ENCODE results near the gene CREB5.

The CREB5 gene

DNA sequence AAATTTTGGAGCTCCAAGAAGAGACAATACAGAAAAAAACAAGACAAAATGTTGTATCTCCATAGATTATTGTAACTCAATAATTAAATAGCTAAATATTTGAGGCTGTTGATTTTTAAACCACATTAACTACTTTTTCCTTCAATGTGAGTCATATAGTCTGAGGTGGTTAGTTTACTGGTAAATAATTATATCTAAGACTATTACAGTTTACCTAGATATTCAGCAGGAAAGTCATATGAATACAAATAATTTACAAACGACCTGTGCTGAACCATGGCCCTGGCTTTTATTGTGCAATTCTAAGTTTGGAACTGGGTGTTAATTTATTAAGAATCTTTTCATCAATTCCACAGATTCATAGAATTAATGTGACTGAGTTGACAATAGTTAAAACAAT, 22.2 kb downstream of the CREB5 start:
- DNase-seq (ENCODE audit: low read depth, low spot score): no peak

GRCh38 chr7:28435152-28435551, 22.8 kb downstream of the CREB5 start:
- DNase-seq (ENCODE audit: low read depth, low spot score): no peak

- DNase-seq (ENCODE audit: low read depth, low spot score): no peak
These were observed 23.5 kb downstream of the CREB5 start for GRCh38 chr7:28435732-28436378.

DNA sequence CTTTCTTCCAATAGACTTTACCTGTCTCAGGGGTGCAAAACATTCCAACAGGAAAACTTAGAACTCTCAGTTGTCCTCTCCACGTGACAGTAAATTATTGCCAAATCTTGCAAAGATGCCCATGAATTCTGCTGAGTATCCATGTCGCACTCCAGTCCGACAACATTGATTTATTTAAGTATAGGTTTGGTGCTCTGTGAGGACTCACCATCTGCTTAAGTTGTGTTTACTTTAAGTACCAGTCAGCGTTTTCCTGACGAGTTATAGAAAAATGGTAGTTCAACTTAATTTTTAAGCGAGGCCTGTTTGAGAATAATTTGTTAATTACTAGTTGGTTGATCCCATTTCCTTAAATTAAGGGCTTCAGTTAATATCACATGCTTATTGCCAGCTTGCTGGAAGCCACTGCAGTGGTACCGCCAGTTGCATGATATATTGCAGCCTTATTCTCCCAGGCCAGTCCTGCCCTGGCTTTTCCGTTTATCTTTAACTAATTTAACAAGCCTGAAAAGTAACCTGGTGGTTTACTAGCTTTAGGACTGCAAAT, 27.8 kb downstream of the CREB5 start:
- DNase-seq (ENCODE audit: low read depth, low spot score): no peak

GRCh38 chr7:28442540-28443420, 30.5 kb downstream of the CREB5 start:
- no peak for DNase-seq (ENCODE audit: low read depth, low spot score)

- DNase-seq (ENCODE audit: low read depth, low spot score): no peak
These were observed 33.8 kb downstream of the CREB5 start for GRCh38 chr7:28446131-28446530.

GRCh38 chr7:28447071-28447470, 34.8 kb downstream of the CREB5 start:
- no peak for DNase-seq (ENCODE audit: low read depth, low spot score)

DNA sequence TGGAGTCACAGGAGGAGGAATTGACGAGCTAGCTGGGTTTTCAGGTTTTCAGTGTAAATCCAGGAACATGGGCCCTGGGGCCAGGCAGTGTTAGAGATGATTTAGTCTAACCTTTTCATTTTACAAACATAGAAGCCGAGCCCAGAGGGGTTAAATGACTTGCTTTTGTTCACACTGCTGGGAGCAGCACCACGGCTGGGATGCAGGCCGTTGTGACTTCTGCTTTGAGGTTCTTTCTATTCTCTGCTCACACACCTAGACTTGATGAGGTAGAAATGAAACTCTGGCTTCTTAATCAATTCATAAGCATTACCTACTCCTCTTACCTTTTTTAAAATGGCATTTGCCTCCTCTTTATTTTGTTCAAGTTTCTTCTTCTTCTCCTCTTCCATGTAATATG, 36.4 kb downstream of the CREB5 start:
- DNase-seq (ENCODE audit: low read depth, low spot score): no peak

- DNase-seq (ENCODE audit: low read depth, low spot score): no peak
These were observed 40.4 kb downstream of the CREB5 start for GRCh38 chr7:28452681-28453080.

- DNase-seq (ENCODE audit: low read depth, low spot score): no peak
These were observed 43.2 kb downstream of the CREB5 start for GRCh38 chr7:28455486-28455885.

DNA sequence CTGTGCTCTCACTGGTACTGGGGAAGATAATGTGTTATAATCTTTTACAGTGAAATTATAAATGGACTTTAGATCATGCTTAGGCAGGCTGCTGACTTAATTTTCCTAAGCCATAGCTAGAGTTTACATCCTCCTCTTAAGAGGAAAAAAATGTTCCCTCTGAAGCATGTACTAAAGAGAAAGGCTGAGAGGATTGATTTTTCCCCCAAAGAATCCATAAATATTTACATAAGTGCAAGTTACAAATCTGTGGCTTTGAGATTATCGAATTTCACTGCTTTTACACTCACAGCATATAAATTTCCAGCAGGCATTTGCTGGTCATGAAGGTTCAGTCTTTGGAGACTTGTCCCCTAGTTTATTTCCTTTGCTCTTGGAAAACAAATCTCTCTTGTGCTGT, 43.7 kb downstream of the CREB5 start:
- no peak for DNase-seq (ENCODE audit: low read depth, low spot score)

DNA sequence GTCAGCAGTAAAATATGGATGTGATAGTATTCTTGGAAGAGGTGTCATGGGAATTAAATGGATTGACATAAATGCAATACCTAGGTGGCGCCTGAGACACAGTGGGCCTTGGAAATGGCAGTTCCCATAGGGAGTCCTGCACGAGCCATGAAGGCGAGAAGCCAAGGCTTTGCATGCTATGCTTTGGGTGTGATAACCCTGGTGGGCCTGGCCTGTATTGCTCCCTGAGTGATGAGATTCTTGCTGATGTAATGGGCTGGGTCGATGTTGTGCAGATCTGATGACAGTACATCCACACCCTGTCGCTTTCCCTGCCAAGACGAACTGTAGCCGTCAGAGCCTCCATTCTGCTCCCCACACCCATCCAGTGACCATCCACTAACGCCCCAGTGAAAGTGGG, 46.4 kb downstream of the CREB5 start:
- no peak for DNase-seq (ENCODE audit: low read depth, low spot score)

GRCh38 chr7:28459306-28459705, 47.0 kb downstream of the CREB5 start:
- no peak for DNase-seq (ENCODE audit: low read depth, low spot score)

DNA sequence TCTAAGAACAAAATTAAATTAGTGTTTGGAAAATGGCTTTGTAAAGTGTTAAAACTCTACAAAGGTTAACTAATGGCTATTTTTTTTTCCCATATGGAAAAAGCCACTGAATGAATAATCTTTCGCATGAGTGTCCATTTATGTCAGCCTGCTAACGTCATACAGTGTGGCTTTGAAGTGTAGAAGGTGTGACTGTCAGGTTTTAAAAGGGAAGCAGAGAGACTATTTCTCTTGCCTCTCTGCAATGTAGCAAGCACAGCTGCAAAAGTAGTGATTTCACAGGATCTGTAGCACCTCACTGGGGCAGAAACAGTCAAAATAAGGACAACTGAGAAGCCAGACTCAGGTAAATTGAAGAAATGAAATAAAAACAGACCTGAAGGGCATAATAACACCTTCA, 53.4 kb downstream of the CREB5 start:
- DNase-seq (ENCODE audit: low read depth, low spot score): no peak

DNA sequence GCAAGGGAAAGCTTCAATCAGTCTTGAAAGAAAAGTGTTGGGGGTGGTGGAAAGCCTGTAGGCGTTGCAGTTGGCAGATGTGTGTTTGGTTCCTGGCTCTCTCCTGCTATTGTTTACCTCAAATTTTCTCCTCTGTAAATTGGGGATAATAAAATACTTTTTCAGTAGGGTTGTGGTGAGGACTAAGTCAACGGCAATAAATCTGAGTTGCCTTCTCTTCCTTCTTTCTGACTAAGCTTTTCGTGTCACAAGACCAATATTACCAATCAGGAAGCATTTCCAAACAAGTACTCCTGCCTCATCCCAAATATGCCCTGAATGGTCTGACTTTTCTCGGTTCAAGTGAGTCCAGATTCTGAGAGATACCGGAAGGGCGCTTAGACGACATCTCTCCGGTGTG, 54.0 kb downstream of the CREB5 start:
- no peak for DNase-seq (ENCODE audit: low read depth, low spot score)

DNA sequence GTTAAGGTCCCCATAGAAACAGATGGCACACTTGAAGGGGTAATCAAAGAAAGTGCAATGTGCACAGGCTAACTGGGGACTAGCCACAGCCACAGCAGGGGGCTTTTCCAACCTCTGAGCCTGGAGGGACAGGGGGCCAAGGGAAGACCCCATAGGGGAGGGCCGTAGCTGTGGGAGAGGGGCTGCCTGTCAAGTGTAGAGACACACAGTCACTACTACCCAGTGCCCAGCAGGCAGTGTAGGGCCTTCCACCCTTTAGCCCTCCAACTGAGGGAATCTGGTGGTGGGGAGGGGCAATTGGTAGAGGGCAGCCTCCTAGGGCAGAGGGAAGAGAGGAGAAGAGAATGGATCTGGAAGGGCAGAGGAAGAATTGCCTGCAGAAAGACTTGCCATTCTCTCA, 54.6 kb downstream of the CREB5 start:
- no peak for DNase-seq (ENCODE audit: low read depth, low spot score)

DNA sequence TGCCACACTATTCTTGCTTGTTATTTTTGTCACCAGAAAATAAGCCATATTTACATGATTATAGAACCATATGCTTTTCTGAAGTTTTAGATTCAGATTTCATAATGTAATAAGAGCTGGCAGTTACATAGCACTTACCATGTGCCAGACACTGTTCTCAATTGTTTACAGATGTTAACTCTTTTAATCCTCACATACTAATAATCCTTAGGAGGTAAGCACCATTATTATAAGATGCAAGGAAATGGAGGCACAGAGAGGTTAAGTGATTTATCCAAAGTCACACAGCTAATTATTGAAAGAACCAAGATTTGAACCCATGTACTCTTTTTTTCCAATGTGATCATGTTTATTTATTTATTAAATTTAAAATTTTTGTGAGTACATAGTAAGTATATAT, 57.2 kb downstream of the CREB5 start:
- no peak for DNase-seq (ENCODE audit: low read depth, low spot score)

GRCh38 chr7:28470344-28470743, 58.0 kb downstream of the CREB5 start:
- no peak for DNase-seq (ENCODE audit: low read depth, low spot score)

- no peak for DNase-seq (ENCODE audit: low read depth, low spot score)
These were observed 60.0 kb downstream of the CREB5 start for GRCh38 chr7:28472332-28472731.

- DNase-seq (ENCODE audit: low read depth, low spot score): no peak
These were observed 61.4 kb downstream of the CREB5 start for GRCh38 chr7:28473571-28474281.

DNA sequence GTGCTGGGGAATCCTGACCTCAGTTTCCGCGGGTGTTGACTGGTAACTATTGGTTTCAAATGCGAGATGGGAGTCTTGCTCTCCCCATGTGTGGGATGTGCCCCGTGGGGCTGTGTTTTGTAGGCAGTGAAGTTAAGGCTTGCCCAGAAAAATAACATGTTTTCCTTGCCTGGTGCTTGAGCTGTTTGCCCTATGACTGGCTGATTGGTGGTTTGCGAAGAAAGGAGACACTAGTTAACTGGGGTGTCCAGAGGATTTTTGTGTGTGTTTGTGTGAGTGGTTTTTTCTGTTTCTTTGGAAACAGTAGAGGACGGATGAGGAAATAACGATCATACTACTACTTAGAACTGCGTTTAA, 61.9 kb downstream of the CREB5 start:
- no peak for DNase-seq (ENCODE audit: low read depth, low spot score)

- DNase-seq (ENCODE audit: low read depth, low spot score): no peak
These were observed 62.3 kb downstream of the CREB5 start for GRCh38 chr7:28474640-28475039.

Measured in brain pericyte (primary cell).